ENCODE data around the gene MYBPH.
A peak's percentile ranks its signal among the peaks of the same experiment; 100 is the strongest.

The MYBPH gene

GRCh38 chr1:203126866-203127665 is 48.6 kb downstream of the MYBPH start:
- peak; percentile 42 for ATAC-seq
- TF ChIP-seq TOX (CRISPR knock-in tag; IDR thresholded peaks at IDR 0.05; ENCODE audit: borderline replicate concordance) (no peak), TCF4 (CRISPR knock-in tag; IDR thresholded peaks at IDR 0.05; ENCODE audit: borderline replicate concordance) (no peak), OSR1 (CRISPR knock-in tag; IDR thresholded peaks at IDR 0.05) (no peak), PPARA (CRISPR knock-in tag; IDR thresholded peaks at IDR 0.05; ENCODE audit: borderline replicate concordance) (no peak), ZNF8 (CRISPR knock-in tag; IDR thresholded peaks at IDR 0.05) (no peak), GLIS3 (CRISPR knock-in tag; IDR thresholded peaks at IDR 0.05) (no peak), RARB (CRISPR knock-in tag; IDR thresholded peaks at IDR 0.05) (no peak), ZC3H10 (CRISPR knock-in tag; IDR thresholded peaks at IDR 0.05) (no peak), ZFP3 (CRISPR knock-in tag; IDR thresholded peaks at IDR 0.05) (no peak), CSRNP3 (CRISPR knock-in tag; IDR thresholded peaks at IDR 0.05) (no peak), CSDC2 (CRISPR knock-in tag; IDR thresholded peaks at IDR 0.05) (no peak), ZFP30 (CRISPR knock-in tag; IDR thresholded peaks at IDR 0.05) (no peak), POU6F1 (CRISPR knock-in tag; IDR thresholded peaks at IDR 0.05; ENCODE audit: borderline replicate concordance, low read depth) (no peak), ARNTL (CRISPR knock-in tag; IDR thresholded peaks at IDR 0.05; ENCODE audit: borderline replicate concordance, low read depth) (no peak), CREB5 (CRISPR knock-in tag; IDR thresholded peaks at IDR 0.05; ENCODE audit: low read depth) (no peak), ZNF70 (CRISPR knock-in tag; IDR thresholded peaks at IDR 0.05) (no peak), ESRRG (CRISPR knock-in tag; IDR thresholded peaks at IDR 0.05) (no peak), SNAI2 (CRISPR knock-in tag; IDR thresholded peaks at IDR 0.05) (no peak)
- TF ChIP-seq, protein P1, sequence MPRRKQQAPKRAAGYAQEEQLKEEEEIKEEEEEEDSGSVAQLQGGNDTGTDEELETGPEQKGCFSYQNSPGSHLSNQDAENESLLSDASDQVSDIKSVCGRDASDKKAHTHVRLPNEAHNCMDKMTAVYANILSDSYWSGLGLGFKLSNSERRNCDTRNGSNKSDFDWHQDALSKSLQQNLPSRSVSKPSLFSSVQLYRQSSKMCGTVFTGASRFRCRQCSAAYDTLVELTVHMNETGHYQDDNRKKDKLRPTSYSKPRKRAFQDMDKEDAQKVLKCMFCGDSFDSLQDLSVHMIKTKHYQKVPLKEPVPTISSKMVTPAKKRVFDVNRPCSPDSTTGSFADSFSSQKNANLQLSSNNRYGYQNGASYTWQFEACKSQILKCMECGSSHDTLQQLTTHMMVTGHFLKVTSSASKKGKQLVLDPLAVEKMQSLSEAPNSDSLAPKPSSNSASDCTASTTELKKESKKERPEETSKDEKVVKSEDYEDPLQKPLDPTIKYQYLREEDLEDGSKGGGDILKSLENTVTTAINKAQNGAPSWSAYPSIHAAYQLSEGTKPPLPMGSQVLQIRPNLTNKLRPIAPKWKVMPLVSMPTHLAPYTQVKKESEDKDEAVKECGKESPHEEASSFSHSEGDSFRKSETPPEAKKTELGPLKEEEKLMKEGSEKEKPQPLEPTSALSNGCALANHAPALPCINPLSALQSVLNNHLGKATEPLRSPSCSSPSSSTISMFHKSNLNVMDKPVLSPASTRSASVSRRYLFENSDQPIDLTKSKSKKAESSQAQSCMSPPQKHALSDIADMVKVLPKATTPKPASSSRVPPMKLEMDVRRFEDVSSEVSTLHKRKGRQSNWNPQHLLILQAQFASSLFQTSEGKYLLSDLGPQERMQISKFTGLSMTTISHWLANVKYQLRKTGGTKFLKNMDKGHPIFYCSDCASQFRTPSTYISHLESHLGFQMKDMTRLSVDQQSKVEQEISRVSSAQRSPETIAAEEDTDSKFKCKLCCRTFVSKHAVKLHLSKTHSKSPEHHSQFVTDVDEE (CRISPR knock-in tag; IDR thresholded peaks at IDR 0.05), result no peak
- TF ChIP-seq, protein P2, sequence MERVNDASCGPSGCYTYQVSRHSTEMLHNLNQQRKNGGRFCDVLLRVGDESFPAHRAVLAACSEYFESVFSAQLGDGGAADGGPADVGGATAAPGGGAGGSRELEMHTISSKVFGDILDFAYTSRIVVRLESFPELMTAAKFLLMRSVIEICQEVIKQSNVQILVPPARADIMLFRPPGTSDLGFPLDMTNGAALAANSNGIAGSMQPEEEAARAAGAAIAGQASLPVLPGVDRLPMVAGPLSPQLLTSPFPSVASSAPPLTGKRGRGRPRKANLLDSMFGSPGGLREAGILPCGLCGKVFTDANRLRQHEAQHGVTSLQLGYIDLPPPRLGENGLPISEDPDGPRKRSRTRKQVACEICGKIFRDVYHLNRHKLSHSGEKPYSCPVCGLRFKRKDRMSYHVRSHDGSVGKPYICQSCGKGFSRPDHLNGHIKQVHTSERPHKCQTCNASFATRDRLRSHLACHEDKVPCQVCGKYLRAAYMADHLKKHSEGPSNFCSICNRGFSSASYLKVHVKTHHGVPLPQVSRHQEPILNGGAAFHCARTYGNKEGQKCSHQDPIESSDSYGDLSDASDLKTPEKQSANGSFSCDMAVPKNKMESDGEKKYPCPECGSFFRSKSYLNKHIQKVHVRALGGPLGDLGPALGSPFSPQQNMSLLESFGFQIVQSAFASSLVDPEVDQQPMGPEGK (CRISPR knock-in tag; IDR thresholded peaks at IDR 0.05; ENCODE audit: borderline replicate concordance), result no peak

- ATAC-seq, result peak; percentile 45
- TF ChIP-seq ZFP30 (CRISPR knock-in tag; IDR thresholded peaks at IDR 0.05) (no peak), ARNTL (CRISPR knock-in tag; IDR thresholded peaks at IDR 0.05; ENCODE audit: borderline replicate concordance, low read depth) (no peak), SNAI2 (CRISPR knock-in tag; IDR thresholded peaks at IDR 0.05) (no peak), BACH2 (CRISPR knock-in tag; IDR thresholded peaks at IDR 0.05; ENCODE audit: borderline replicate concordance) (no peak), TCF4 (CRISPR knock-in tag; IDR thresholded peaks at IDR 0.05; ENCODE audit: borderline replicate concordance) (no peak), ISL1 (CRISPR knock-in tag; IDR thresholded peaks at IDR 0.05) (no peak), OSR1 (CRISPR knock-in tag; IDR thresholded peaks at IDR 0.05) (no peak), TOX (CRISPR knock-in tag; IDR thresholded peaks at IDR 0.05; ENCODE audit: borderline replicate concordance) (no peak), ESRRG (CRISPR knock-in tag; IDR thresholded peaks at IDR 0.05) (no peak), CREB5 (CRISPR knock-in tag; IDR thresholded peaks at IDR 0.05; ENCODE audit: low read depth) (no peak), GLIS3 (CRISPR knock-in tag; IDR thresholded peaks at IDR 0.05) (no peak), POU6F1 (CRISPR knock-in tag; IDR thresholded peaks at IDR 0.05; ENCODE audit: borderline replicate concordance, low read depth) (no peak), ZNF70 (CRISPR knock-in tag; IDR thresholded peaks at IDR 0.05) (no peak), CSDC2 (CRISPR knock-in tag; IDR thresholded peaks at IDR 0.05) (no peak)
Measured at GRCh38 chr1:203126151-203126865, 49.3 kb downstream of the MYBPH start.
